ENCODE measurements around the gene BLOC1S3.
A peak's percentile ranks its signal among the peaks of the same experiment; 100 is the strongest.

Gene BLOC1S3

DNA sequence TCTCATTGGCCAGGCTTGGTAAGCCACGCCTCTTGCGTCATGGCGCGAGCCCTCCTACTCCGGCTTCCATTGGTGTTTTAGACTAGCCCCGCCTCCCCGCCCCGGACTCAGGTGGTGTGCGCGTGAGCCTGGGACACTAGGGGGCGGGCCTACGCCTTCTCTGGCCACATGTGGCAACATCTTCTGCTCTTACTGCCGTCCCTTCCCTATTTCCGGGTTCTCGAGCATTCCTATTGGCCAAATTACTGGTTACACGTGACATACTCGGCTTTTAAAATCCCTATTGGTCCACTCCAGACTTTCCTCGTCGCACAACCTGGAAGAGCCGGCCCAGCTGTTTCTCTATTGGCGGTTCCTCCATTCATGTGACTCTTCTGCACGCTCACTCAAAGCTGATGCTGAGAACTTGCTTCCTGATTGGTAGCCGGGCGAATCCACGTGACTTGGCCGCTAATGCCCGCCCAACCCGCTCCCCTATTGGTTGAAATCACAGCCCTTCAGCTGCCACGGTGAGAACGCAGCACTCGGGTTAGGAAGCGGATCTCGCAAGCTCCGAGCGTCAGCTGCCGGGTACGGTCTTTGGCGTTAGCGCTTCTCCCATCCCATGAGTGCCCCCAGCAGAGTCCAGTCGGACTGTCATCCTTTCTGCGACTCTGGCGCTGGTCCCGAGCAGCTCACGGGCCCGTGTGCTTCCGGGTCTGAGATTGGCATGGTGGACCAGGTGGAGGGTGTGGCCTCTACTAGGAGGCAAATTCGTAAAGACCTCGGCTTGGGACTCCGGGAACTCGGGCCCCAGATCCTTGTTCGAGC lies at the start of gene BLOC1S3:
TSS of gene BLOC1S3 (plus strand) at position 523 of the 810 bp plus-strand sequence. CDS start 513 bp downstream, outside the sequence.
- peak; percentile 100 for DNase-seq

DNA sequence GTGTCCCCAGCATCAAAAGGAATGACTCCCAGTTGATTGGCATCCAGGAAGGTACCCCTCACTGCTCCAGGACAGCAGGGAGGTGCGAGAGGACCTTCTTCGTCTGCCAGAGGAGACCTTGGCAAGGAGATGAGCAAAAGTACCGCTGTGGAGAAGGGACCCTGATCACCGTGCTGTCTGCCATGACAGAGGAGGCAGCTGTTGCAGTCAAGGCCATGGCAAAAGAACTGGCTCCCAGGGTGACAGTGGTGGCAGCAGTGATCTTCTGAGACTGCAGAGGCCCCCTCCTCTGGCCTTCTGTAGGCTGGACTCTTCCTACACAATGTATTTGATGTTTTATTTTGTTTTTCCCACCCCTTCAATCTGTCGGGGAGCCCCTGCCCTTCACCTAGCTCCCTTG lies 49.8 kb upstream of the BLOC1S3 start:
- no peak for DNase-seq

DNA sequence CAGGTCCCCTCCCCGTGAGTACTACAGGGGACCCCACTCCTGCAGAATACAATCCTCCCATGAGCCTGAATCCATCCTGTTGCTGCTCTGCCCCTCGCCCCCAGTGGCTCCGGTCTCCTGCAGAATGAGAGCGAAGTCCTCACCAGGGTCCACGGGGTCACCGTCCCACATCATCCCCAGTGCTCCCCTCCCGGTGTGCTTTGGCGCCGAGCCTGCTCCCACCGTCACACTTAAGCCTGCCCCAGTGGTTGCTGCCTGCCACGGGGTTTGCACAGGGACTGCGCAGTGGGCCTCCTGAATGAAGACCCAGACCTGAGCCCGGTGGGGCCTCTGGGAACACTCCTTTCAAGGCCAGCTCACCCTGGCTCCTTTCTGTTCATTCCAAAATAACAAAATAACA lies 48.3 kb upstream of the BLOC1S3 start:
- DNase-seq: no peak

DNA sequence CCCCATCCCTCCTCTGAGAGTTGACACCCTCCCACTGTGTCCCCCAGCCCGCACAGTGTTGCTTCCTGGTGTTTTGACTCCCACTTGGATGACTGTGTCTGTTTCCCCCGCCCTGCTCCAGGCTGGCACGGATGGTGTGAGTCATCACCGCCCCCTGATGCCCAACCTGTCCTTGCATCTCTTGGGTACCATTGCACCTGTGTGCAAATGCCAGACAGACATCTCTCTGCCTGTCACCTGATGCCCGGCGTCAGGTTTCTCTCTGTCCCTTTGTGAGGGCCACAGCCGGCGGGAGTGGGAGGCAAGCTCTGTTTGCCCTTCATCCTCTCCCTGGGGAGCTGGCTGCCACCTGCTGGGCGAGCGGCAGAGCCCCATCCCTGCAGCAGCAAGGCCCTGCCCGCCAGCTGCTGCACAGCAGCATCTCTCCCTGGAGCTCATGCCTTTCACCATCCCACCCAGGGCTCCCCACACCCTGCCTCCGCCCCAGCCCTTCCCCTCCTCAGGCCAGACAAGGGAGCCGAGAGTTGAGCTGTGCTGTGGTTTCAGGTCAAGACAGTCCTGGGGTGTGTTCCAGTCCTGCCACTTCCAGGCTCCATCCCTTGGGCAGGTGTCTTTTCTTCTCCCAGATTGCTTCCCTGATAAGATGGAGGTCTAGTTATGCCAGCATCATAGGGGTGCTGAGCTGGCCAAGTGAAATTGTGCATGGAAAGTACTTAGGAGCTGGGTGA lies 47.5 kb upstream of the BLOC1S3 start:
- DNase-seq: no peak

DNA sequence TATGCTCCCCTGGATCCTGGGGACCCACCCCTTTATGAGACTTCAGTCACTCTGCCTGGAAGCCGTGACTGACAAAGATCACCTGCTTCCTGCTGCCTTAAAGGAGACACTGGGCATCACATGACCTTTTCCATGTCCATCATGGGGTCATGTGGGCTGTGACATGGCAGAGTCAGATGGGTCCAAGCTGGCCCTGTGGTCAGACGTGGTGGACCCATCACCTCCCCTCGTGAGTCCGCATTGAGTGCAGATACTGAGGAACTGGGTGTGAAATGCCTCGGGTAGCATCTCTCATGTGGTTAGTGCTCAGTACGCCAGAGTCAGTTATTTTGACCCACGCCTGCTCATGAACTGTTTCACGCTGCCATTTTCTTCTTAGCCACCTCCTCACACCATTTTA lies 44.9 kb upstream of the BLOC1S3 start:
- no peak for DNase-seq

DNA sequence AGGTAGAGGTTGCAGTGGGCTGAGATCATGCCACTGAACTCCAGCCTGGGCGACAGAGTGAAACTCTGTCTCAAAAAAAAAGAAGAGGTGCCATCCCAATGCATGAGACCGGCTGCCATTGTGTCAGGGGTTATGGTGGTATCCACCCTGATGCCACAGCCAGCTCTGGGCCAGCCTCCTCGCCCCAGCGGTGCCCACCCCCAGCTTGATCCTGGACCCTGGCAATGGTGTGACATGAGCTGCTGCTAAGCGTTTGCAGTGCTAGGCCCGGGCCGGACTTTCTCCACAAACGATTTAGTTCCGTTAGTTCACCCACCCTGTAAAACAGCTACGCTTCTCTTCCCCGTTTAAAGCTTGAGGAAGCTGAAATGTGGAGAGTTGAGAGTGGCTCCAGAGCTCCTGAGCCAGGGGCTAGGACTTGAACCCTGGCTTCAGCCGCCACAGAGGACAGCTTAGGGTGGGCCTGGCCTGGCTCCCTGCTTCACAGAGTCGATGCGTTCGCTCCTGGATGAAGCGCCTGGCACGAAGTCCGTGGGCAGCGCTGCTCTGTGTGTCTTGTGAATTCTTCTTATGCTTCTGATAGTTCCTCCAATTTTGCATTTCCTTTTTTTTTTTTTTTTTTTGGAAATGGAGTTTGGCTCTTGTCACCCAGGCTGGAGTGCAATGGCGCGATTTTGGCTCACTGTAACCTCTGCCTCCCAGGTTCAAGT lies 43.3 kb upstream of the BLOC1S3 start:
- DNase-seq: no peak

DNA sequence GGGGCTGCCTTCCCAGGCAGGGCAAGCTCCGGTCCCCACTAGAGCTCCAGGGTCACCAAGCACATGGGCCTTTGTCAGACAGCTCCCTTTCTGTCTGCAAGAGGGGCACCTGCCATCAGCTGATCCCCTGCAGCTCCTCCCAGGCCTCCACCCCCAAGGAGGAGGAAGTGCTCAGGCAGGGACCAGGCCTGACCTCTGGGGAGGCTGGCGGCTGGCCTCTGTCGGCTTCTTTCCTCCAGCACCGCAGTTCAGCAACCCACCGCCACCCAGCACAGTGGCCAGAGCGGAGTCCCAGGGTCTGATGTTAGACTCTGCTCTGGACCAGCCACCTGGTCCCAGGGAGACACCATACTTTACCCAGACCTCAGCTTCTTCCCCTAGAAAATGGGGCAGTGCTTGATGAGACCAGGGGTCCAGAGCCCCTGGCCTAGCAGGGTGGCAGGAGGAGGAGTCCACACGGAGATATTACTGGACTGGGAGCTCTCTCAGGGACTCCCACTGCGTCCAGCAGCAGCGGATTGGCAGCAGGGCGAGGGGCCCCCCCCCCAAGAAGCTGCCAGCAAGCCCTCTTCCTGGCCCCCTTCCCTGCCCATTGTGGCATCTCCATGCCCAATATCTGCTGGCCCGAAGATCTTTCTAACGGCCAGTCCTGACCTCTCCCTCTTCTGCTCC lies 41.9 kb upstream of the BLOC1S3 start:
- DNase-seq: no peak

DNA sequence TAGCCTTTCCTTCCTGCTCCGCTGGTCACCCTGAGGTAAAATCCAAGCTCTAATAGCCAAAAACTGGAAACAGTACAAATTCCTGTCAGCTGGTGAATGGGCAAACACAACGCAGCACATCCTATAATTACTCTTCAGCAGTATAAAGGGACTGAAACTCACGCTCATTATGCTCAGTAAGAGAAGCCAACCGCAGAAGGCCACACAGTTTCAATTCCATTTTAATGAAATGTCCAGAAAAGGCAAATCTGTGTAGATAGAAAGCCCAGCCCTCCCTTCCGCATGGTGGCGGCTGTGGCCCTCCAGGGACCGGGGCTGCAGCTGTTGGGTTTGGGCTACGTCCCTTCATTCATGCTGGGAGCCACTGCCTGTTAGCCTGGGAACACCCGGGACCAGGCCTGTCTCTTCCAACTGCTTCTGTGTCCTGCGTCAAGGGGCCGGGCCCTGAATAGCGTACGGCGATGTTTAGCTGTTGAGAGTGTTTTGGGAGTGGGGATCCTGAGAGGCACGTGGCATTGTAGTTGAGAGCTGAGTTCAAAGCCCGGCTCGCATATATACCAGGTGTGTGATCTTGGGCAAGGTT lies 41.3 kb upstream of the BLOC1S3 start:
- DNase-seq: no peak

DNA sequence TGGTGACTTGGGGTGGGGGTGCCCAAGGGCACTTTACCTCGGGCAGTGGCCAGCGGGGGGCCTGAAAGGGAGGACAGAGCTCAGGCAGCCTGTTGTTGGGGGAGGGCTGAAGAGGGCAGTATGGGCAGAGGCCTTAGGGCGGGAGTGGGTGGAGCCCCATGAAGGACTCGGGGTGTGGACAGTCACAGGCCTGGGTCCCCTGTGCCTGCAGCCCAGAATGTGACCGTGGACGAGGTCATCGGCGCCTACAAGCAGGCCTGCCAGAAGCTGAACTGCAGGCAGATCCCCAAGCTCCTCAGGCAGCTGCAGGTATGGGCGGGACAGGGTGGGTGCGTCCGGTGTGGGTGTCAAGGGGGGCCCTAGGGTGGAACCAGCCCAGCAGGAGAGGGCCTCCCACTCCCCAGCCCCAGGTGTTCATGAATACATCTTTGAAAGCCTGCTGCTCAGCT lies 40.3 kb upstream of the BLOC1S3 start:
- DNase-seq: no peak

DNA sequence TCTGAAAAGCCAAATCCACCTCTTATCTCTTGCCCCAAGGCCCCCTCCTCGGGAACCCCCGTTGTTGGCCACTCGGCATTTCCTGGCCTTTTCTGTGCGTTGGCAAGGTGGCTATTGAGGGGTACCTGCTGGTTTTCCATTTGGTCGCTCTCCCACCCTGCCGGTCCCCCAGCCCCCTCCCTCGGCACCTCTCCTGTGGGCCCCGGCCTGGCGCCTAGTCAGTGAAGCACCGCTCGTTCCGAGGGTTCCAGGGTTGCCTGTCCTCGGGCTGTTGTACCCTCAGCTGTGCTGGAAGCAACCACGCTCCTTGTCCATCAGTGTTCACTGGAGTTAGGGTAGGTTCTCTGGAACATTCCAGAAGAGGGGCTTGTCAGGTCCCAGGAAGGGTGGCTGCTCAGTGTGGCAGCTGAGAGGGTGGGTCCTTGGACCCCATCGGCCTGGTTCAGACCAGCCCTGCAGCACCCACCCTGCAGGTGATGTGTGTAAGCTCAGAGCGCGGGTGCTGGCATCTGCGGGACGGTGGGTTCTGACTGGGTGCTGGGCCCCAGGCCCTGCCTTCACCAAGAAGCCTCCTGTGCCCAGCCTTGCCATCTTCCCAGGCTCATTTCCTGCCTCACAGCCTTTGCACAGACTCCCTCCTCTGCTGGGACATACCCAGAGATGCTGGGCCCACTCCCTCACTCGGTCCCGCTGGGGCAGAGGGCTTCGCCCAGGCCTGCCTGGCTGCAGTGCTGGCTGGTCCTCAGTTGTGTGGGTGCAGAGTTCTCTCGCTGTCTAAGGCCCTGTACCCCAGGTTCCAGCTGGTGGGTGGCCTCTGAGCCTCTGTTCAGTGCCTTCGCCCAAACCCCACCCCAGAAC lies 39.1 kb upstream of the BLOC1S3 start:
- DNase-seq: no peak

GRCh38 chr19:45140144-45140503 lies 38.5 kb upstream of the BLOC1S3 start:
- DNase-seq: no peak

GRCh38 chr19:45140533-45140932 lies 38.1 kb upstream of the BLOC1S3 start:
- no peak for DNase-seq

DNA sequence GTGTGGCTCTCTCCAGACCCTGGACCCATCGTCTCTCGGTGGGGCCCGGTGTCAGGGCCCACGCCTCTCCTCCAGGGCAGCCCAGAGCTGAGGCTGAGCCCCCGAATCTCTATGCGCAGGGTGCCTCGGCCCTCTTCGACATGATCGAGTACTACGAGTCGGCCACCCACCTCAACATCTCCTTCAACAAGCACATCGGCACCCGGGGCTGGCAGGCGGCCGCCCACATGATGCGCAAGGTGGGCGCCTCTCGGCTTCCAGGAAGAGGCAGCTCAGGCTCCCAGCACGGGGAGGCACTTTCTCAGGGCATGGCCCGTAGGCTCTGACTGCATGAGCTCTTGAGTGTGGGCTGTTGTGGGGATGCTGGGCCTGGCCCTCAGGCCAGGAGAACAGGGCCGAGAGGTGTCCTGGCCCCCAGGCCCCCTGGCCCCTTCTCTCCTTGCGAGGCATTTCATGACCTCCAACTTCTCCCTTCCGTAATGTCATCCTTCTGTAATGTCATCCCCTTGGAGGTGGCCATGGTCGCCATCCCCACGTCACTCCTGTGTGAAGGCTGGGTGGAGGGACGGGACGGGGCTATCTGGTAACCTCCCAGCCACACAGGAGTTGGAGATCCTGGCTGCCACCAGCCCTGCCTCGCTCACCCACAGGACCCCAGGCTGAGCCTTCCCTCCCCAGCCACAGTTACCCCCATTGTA lies 37.2 kb upstream of the BLOC1S3 start:
- DNase-seq: no peak

DNA sequence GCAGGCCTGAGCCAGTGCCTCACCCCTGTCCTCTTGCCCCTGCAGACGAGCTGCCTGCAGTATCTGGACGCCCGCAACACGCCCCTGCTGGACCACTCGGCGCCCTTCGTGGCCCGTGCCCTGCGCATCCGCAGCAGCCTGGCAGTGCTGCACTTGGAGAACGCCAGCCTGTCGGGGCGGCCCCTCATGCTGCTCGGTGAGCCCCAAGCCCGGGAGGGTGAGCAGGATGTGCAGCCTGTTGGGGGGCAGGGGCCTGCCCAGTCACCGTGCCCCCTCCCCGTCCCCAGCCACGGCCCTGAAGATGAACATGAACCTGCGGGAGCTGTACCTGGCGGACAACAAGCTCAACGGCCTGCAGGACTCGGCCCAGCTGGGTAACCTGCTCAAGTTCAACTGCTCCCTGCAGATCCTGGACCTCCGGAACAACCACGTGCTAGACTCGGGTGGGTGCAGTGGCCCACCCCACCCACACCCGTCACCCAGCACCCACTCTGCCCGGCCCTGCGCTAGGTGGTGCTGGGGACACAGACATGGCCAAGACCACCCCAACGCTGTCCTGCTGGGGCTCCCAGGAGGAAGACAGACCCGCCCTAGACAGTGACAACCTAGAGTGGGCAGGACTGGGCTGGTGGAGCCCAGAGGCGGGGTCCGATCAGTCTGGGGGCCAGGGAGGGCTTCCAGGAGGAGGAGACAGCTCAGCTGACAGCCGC lies 36.4 kb upstream of the BLOC1S3 start:
- DNase-seq: no peak

DNA sequence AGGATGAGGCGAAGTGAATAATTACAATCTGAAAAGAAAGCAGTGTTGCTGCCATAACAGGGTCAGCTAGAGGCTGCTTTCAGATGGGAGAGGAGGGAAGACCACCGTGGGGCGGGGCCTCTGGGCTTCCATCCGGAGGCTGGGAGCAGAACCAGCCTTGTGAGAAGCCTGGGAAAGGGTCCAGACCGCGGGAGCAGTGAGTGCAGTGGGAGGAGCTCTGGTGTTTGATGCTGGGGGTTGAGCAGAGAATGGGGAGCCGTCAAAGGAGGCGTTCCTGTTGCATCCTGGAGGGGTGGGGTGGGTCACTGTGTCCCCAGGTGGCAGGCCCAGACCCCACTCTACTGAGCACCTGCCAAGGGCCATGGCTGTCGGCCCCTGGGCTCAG lies 35.9 kb upstream of the BLOC1S3 start:
- no peak for DNase-seq

GRCh38 chr19:45144431-45145269 lies 33.9 kb upstream of the BLOC1S3 start:
- DNase-seq: no peak

- no peak for DNase-seq
These were observed 33.1 kb upstream of the BLOC1S3 start for GRCh38 chr19:45145270-45146189.

DNA sequence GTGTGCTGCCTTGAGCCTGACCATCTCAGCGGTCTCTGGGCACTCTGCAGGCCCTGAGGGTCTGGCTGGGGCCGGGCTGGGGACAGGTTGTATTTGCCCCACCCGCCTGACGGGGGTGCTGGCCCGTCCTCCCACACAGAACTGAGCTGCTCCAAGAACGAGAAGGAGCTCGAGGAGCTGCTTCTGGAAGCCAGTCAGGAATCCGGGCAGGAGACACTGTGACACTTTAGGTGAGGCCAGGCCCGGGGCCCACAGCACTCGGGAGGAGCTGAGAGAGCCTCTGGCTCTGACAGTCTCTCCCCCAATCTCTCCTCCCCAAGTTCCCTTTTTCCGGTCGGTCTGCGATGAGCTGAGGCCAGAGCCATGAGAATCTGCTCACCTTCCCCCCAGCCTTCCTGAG lies 32.3 kb upstream of the BLOC1S3 start:
- no peak for DNase-seq

All from SIG-M5 (cell line).